WERI-Rb-1 (cell line): Measurements from ENCODE around the gene ZCCHC3.

Source experiments
- DNase-seq: peaks from one replicate; pipeline ENCODE4 v3.0.0-alpha.2; 2020
- H3K27ac ChIP-seq: fragments of 250-450 bp; sonication (Bioruptor Pico); 2 replicates; pipeline ENCODE4 v1.5.1; 2020; ENCODE audit warnings: mild to moderate bottlenecking, moderate library complexity
- H3K27me3 ChIP-seq: fragments of 250-450 bp; sonication (Bioruptor Pico); 2 replicates; pipeline ENCODE4 v1.5.1; 2021; ENCODE audit warnings: mild to moderate bottlenecking, low read depth, moderate library complexity; ENCODE audit not compliant: insufficient read depth, severe bottlenecking
- H3K36me3 ChIP-seq: fragments of 250-450 bp; sonication (Bioruptor Pico); 2 replicates; pipeline ENCODE4 v1.5.1; 2020; ENCODE audit warnings: mild to moderate bottlenecking, moderate library complexity
- H3K4me3 ChIP-seq: 2 replicates; pipeline ENCODE4 v1.5.1; 2011; ENCODE audit warnings: low read depth, mild to moderate bottlenecking, control low read depth, low read length
- H3K9me3 ChIP-seq: fragments of 250-450 bp; sonication (Bioruptor Pico); 2 replicates; pipeline ENCODE4 v1.5.1; 2021; ENCODE audit warnings: mild to moderate bottlenecking, moderate library complexity; ENCODE audit not compliant: severe bottlenecking
- CTCF ChIP-seq: IDR thresholded peaks from 2 replicates; pipeline ENCODE4 v1.5.1; 2011; ENCODE audit warnings: low read depth, mild to moderate bottlenecking, control low read depth, inconsistent platforms, low read length

ZCCHC3 gene

GRCh38 chr20:289693-290083, 7.7 kb upstream of the ZCCHC3 start:
- Histone ChIP-seq H3K36me3 (peaks cover 15% of the 10 kb centered on the region), H3K27ac (peak overlapping the region; percentile 85), H3K4me3 (peak overlapping the region; percentile 98), H3K9me3 (no peaks in the 10 kb centered on the region), H3K27me3 (no peaks in the 10 kb centered on the region)
- TF ChIP-seq CTCF, result no peak
- no peak for DNase-seq

- Histone ChIP-seq H3K27ac (peak within 1 kb of the TSS; percentile 85), H3K4me3 (peak within 1 kb of the TSS; percentile 98), H3K36me3 (peaks cover 15% of the 10 kb centered on the region), H3K27me3 (no peaks in the 10 kb centered on the region), H3K9me3 (no peaks in the 10 kb centered on the region)
- DNase-seq, result peak; percentile 95
- TF ChIP-seq CTCF, result peak; percentile 45
Measured at GRCh38 chr20:290084-290831, 7.1 kb upstream of the ZCCHC3 start, which contains the start of gene C20orf96. Gene C20orf96 (minus strand): TSS chr20:290750. CDS start chr20:290610, 140 bp downstream.

GRCh38 chr20:294602-295001, 2.8 kb upstream of the ZCCHC3 start:
- no peak for DNase-seq
- TF ChIP-seq CTCF, result no peak

GRCh38 chr20:295804-296203, 1.6 kb upstream of the ZCCHC3 start:
- no peak for TF ChIP-seq CTCF
- Histone ChIP-seq H3K27ac (no peak overlapping the region), H3K27me3 (no peaks in the 10 kb centered on the region), H3K9me3 (no peaks in the 10 kb centered on the region), H3K36me3 (peaks cover 19% of the 10 kb centered on the region), H3K4me3 (no peak overlapping the region)
- DNase-seq, result no peak

More at GRCh38 chr20:294602-295001, 2.8 kb upstream of the ZCCHC3 start:
- Histone ChIP-seq H3K27ac (no peak overlapping the region), H3K4me3 (no peak overlapping the region), H3K27me3 (no peaks in the 10 kb centered on the region), H3K36me3 (peaks cover 7% of the 10 kb centered on the region), H3K9me3 (no peaks in the 10 kb centered on the region)

GRCh38 chr20:297925-298775, 780 bp downstream of the ZCCHC3 start:
- H3K27me3 ChIP-seq, result no peaks in the 10 kb centered on the region
- H3K4me3 ChIP-seq, result peak overlapping the region; percentile 65
- peak; percentile 49 for DNase-seq
- TF ChIP-seq CTCF, result no peak
- peaks cover 19% of the 10 kb centered on the region for H3K36me3 ChIP-seq
- H3K27ac ChIP-seq, result peak overlapping the region; percentile 96
- H3K9me3 ChIP-seq, result no peaks in the 10 kb centered on the region
